K562 (cell line): ENCODE measurements around the gene TMEM108. TPM values are rescaled to one million over a fixed set of nuclear protein-coding genes. Genes with fewer than 3 reads are reported as not detected.

Source experiments
- ILK ChIP-seq: fragments of 450-650 bp; IDR thresholded peaks from 2 replicates; pipeline ENCODE4 v1.6.1; 2016; ENCODE audit warnings: missing genetic modification characterization, low read depth, mild to moderate bottlenecking, missing compliant biosample characterization, moderate library complexity, borderline replicate concordance
- KHSRP ChIP-seq: fragments of 450-650 bp; IDR thresholded peaks from 2 replicates; pipeline ENCODE4 v1.6.1; 2017
- LARP7 ChIP-seq: fragments of 450-650 bp; IDR thresholded peaks from 2 replicates; pipeline ENCODE4 v1.6.1; 2016
- SIN3A ChIP-seq, 2 experiments: fragments of 150-350 bp in 1 of 2; IDR thresholded peaks; 2 replicates each; pipeline ENCODE4 v1.6.1; 2011 to 2016; ENCODE audit warnings: borderline replicate concordance in 2 of 2, low read depth in 2 of 2, low read length in 2 of 2, mild to moderate bottlenecking in 2 of 2, moderate library complexity in 2 of 2; ENCODE audit not compliant: control insufficient read depth in 1 of 2
- TEAD4 ChIP-seq, 2 experiments: sonication (generic) in 1 of 2; formaldehyde crosslinking in 1 of 2; IDR thresholded peaks; 2 replicates each; pipeline versions ENCODE4 v1.6.1 to v1.8.0; 2012 to 2022; ENCODE audit warnings: borderline replicate concordance in 1 of 2, inconsistent platforms in 1 of 2, low read length in 1 of 2, mild to moderate bottlenecking in 1 of 2, missing genetic modification reagents in 1 of 2
- ZNF165 ChIP-seq: fragments of 250-450 bp; sonication (Bioruptor Pico); IDR thresholded peaks from 2 replicates; pipeline ENCODE4 v1.4.0; 2020; ENCODE audit warnings: borderline replicate concordance
- polyA plus RNA-seq, 8 experiments: library from polyadenylated mRNA; depleted of rRNA in 4 of 8; stranded (reverse) in 5 of 8; unstranded in 3 of 8; fragments of >200 nt; fragmentation: Nextera tagmentation in 2 of 8; fragmentation: Illumina TruSeq in 1 of 8; extraction: Ambion mirVana in 2 of 8; extraction: Trizol in 1 of 8; gene quantifications; 2 replicates each; pipeline versions ENCODE4 v1.2.1 to v1.2.3, GENCODE V29; 2011 to 2014; ENCODE audit warnings: inconsistent platforms in 1 of 8, missing spikeins in 1 of 8
- total RNA-seq, 7 experiments: library from RNA; depleted of rRNA in 6 of 7; stranded (reverse); fragments of >200 nt in 6 of 7; fragmentation: Illumina TruSeq in 2 of 7; extraction: Trizol in 2 of 7; gene quantifications; 2 replicates each; pipeline versions ENCODE4 v1.2.1 to v1.2.3, GENCODE V29; 2011 to 2021; ENCODE audit warnings: low replicate concordance in 1 of 7
- TF ChIP-seq, protein P1 (sequence below), 2 experiments: fragments of 150-350 bp in 1 of 2; IDR thresholded peaks; 2 replicates each; pipeline ENCODE4 v1.6.1; 2012 to 2016; ENCODE audit warnings: low read depth in 2 of 2, low read length in 2 of 2, mild to moderate bottlenecking in 1 of 2, moderate library complexity in 1 of 2
- TF ChIP-seq, protein P2 (sequence below): fragments of 450-650 bp; formaldehyde crosslinking; IDR thresholded peaks from 2 replicates; pipeline ENCODE4 v1.4.0; 2020; ENCODE audit warnings: mild to moderate bottlenecking, moderate library complexity

The TMEM108 gene
- total and polyA plus RNA-seq, 9 of the 15 experiments (the other 6 are each of a cell fraction or from before 2014, with no cell fraction given), result 0.65 to 11.1 (median 3.4) TPM

DNA sequence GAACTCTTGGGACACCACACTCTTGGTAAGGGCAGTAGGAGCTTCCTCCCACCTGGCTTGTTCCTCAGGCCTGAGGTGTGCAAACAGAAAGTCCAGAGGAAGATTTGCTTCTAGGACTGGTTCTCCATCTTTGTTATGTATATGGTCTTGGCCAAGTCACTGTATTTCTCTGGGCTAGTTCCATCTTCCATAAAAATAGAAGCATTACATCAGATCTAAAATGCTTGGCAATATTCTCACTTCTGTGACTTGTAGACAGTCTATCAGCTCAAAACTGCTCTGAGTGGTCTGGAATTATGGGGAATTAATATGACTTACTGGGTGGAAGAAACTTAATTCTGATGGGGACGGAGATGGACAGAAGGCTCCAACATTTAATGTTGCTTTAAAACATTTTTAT lies 55.2 kb downstream of the TMEM108 start (continued):
- TF ChIP-seq, protein P1, sequence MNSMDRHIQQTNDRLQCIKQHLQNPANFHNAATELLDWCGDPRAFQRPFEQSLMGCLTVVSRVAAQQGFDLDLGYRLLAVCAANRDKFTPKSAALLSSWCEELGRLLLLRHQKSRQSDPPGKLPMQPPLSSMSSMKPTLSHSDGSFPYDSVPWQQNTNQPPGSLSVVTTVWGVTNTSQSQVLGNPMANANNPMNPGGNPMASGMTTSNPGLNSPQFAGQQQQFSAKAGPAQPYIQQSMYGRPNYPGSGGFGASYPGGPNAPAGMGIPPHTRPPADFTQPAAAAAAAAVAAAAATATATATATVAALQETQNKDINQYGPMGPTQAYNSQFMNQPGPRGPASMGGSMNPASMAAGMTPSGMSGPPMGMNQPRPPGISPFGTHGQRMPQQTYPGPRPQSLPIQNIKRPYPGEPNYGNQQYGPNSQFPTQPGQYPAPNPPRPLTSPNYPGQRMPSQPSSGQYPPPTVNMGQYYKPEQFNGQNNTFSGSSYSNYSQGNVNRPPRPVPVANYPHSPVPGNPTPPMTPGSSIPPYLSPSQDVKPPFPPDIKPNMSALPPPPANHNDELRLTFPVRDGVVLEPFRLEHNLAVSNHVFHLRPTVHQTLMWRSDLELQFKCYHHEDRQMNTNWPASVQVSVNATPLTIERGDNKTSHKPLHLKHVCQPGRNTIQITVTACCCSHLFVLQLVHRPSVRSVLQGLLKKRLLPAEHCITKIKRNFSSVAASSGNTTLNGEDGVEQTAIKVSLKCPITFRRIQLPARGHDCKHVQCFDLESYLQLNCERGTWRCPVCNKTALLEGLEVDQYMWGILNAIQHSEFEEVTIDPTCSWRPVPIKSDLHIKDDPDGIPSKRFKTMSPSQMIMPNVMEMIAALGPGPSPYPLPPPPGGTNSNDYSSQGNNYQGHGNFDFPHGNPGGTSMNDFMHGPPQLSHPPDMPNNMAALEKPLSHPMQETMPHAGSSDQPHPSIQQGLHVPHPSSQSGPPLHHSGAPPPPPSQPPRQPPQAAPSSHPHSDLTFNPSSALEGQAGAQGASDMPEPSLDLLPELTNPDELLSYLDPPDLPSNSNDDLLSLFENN (IDR thresholded peaks at IDR 0.05; ENCODE audit: low read depth in 2 of 2, low read length in 2 of 2), result no peak
- TF ChIP-seq TEAD4 (IDR thresholded peaks at IDR 0.05; ENCODE audit: low read length) (no peak), TEAD4 (CRISPR knock-in tag; IDR thresholded peaks at IDR 0.05; ENCODE audit: borderline replicate concordance) (no peak), ZNF165 (CRISPR knock-in tag) (no peak), SIN3A (IDR thresholded peaks at IDR 0.05; ENCODE audit: borderline replicate concordance in 2 of 2, control insufficient read depth in 1 of 2, low read depth in 2 of 2, low read length in 2 of 2) (no peak), ILK (tag) (no peak), KHSRP (no peak), LARP7 (no peak)
- TF ChIP-seq, protein P2, sequence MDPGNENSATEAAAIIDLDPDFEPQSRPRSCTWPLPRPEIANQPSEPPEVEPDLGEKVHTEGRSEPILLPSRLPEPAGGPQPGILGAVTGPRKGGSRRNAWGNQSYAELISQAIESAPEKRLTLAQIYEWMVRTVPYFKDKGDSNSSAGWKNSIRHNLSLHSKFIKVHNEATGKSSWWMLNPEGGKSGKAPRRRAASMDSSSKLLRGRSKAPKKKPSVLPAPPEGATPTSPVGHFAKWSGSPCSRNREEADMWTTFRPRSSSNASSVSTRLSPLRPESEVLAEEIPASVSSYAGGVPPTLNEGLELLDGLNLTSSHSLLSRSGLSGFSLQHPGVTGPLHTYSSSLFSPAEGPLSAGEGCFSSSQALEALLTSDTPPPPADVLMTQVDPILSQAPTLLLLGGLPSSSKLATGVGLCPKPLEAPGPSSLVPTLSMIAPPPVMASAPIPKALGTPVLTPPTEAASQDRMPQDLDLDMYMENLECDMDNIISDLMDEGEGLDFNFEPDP (CRISPR knock-in tag), result no peak
